ENCODE measurements around the gene TANGO6. TPM values are rescaled to one million over a fixed set of nuclear protein-coding genes. Genes with fewer than 3 reads are reported as not detected.

The TANGO6 gene
- total RNA-seq, 1 donor from 2014 or later, result 3.7 TPM

- H3K27me3 ChIP-seq, result no peaks in the 10 kb centered on the region
- H3K9me3 ChIP-seq, result no peaks in the 10 kb centered on the region
- H3K36me3 ChIP-seq, result peaks cover 0 to 14% of the 10 kb centered on the region in 2 donors
- no peaks in the 10 kb centered on the region for H3K4me1 ChIP-seq
- H3K27ac ChIP-seq, result no peak overlapping the region
- H3K4me3 ChIP-seq, result no peak overlapping the region
- TF ChIP-seq CTCF (IDR thresholded peaks at IDR 0.05), result no peak
- intact Hi-C loops (cut with DNase I), result no loop called here
- DNase-seq (ENCODE audit: low spot score in 2 of 2), result no peak
Measured at GRCh38 chr16:69079697-69080096, 236.4 kb downstream of the TANGO6 start.

- no peak for DNase-seq (ENCODE audit: low spot score in 2 of 2)
- peaks cover 5 to 19% of the 10 kb centered on the region in 2 donors for H3K36me3 ChIP-seq
- intact Hi-C loops (cut with DNase I), result no loop called here
- TF ChIP-seq CTCF (IDR thresholded peaks at IDR 0.05), result no peak
- no peaks in the 10 kb centered on the region for H3K27me3 ChIP-seq
- H3K27ac ChIP-seq, result no peak overlapping the region
- no peak overlapping the region for H3K4me3 ChIP-seq
- H3K9me3 ChIP-seq, result no peaks in the 10 kb centered on the region
- H3K4me1 ChIP-seq, result no peaks in the 10 kb centered on the region
Measured at GRCh38 chr16:69083306-69083941, 240.1 kb downstream of the TANGO6 start.

- Histone ChIP-seq H3K27ac (no peak overlapping the region), H3K4me1 (no peaks in the 10 kb centered on the region), H3K4me3 (no peak overlapping the region), H3K9me3 (no peaks in the 10 kb centered on the region), H3K36me3 (peaks cover 5 to 19% of the 10 kb centered on the region in 2 donors), H3K27me3 (no peaks in the 10 kb centered on the region)
- no peak for DNase-seq (ENCODE audit: low spot score in 2 of 2)
- intact Hi-C loops (cut with DNase I), result no loop called here
- no peak for TF ChIP-seq CTCF (IDR thresholded peaks at IDR 0.05)
Measured at GRCh38 chr16:69084289-69084688, 241.0 kb downstream of the TANGO6 start.

GRCh38 chr16:69085032-69085695 lies 241.8 kb downstream of the TANGO6 start:
- H3K36me3 ChIP-seq, result peaks cover 5 to 19% of the 10 kb centered on the region in 2 donors
- H3K4me3 ChIP-seq, result no peak overlapping the region
- no peak overlapping the region for H3K27ac ChIP-seq
- TF ChIP-seq CTCF (IDR thresholded peaks at IDR 0.05), result no peak
- no peak for DNase-seq (ENCODE audit: low spot score in 2 of 2)
- intact Hi-C loops (cut with DNase I), result no loop called here
- H3K4me1 ChIP-seq, result no peaks in the 10 kb centered on the region
- H3K27me3 ChIP-seq, result no peaks in the 10 kb centered on the region
- no peaks in the 10 kb centered on the region for H3K9me3 ChIP-seq

- Histone ChIP-seq H3K36me3 (peaks cover 5 to 19% of the 10 kb centered on the region in 2 donors), H3K4me3 (no peak overlapping the region), H3K27me3 (no peaks in the 10 kb centered on the region), H3K4me1 (no peaks in the 10 kb centered on the region), H3K27ac (no peak overlapping the region), H3K9me3 (no peaks in the 10 kb centered on the region)
- DNase-seq (ENCODE audit: low spot score in 2 of 2), result no peak
- TF ChIP-seq CTCF (IDR thresholded peaks at IDR 0.05), result no peak
- intact Hi-C loops (cut with DNase I), result no loop called here
Measured at GRCh38 chr16:69087161-69087581, 243.8 kb downstream of the TANGO6 start.

Measured in ascending aorta (tissue), 2 donors.